Smooth muscle cell (in vitro differentiated cells): ENCODE results near the gene TEX19. TPM values are rescaled to one million over a fixed set of nuclear protein-coding genes. Genes with fewer than 3 reads are reported as not detected.

Experiments used
- DNase-seq: peaks from one replicate; lab custom pipeline; 2025; ENCODE audit not compliant: unreplicated experiment; lab: John Stamatoyannopoulos, UW
- H2AFZ ChIP-seq: fragments of 200-600 bp; sonication (generic); 2 replicates; pipeline ENCODE4 v1.6.0; 2016; ENCODE audit warnings: antibody characterized with exemption, low read depth, mild to moderate bottlenecking
- H3F3A ChIP-seq: fragments of 200-600 bp; sonication (generic); 2 replicates; pipeline ENCODE4 v1.6.0; 2017; ENCODE audit warnings: antibody characterized with exemption, low read depth
- H3K27ac ChIP-seq: fragments of 200-600 bp; sonication (generic); 2 replicates; pipeline ENCODE4 v1.5.1; 2016; ENCODE audit warnings: low read depth, mild to moderate bottlenecking
- H3K27me3 ChIP-seq: fragments of 200-600 bp; sonication (generic); 2 replicates; pipeline ENCODE4 v1.6.1; 2016; ENCODE audit warnings: low read depth, mild to moderate bottlenecking
- H3K36me3 ChIP-seq: fragments of 200-600 bp; sonication (generic); 2 replicates; pipeline ENCODE4 v1.5.1; 2016; ENCODE audit warnings: low read depth
- H3K4me1 ChIP-seq: fragments of 200-600 bp; sonication (generic); 2 replicates; pipeline ENCODE4 v1.5.1; 2016; ENCODE audit warnings: low read depth
- H3K4me2 ChIP-seq: fragments of 200-600 bp; sonication (generic); 2 replicates; pipeline ENCODE4 v1.6.0; 2016; ENCODE audit warnings: mild to moderate bottlenecking
- H3K4me3 ChIP-seq: fragments of 200-600 bp; sonication (generic); 2 replicates; pipeline ENCODE4 v1.5.1; 2016; ENCODE audit warnings: mild to moderate bottlenecking
- H3K79me2 ChIP-seq: fragments of 200-600 bp; sonication (generic); 2 replicates; pipeline ENCODE4 v1.6.0; 2016; ENCODE audit warnings: low read depth, mild to moderate bottlenecking
- H3K9ac ChIP-seq: fragments of 200-600 bp; sonication (generic); 2 replicates; pipeline ENCODE4 v1.6.0; 2016; ENCODE audit warnings: low read depth
- H3K9me3 ChIP-seq: fragments of 200-600 bp; sonication (generic); replicated peaks from 2 replicates; pipeline ENCODE4 v1.5.1; 2016; ENCODE audit warnings: low read depth
- H4K20me1 ChIP-seq: fragments of 200-600 bp; sonication (generic); 2 replicates; pipeline ENCODE4 v1.6.0; 2016; ENCODE audit warnings: low read depth
- CTCF ChIP-seq: fragments of 200-600 bp; sonication (generic); IDR thresholded peaks from 2 replicates; pipeline ENCODE4 v1.5.1; 2017; ENCODE audit warnings: borderline replicate concordance, mild to moderate bottlenecking, antibody characterized with exemption; ENCODE audit not compliant: insufficient read depth, poor library complexity, severe bottlenecking
- WGBS: methylation state at CpG from one replicate; pipeline ENCODE4 v1.1.7; 2016; ENCODE audit warnings: low lambda C conversion rate; 5-methylcytosine and 5-hydroxymethylcytosine counted together
- polyA plus RNA-seq: library from polyadenylated mRNA; unstranded; fragments of >200 nt; fragmentation: Nextera tagmentation; extraction: Ambion mirVana; gene quantifications from 2 replicates; pipeline ENCODE4 v1.2.1, GENCODE V29; 2016
- total RNA-seq: library from RNA; depleted of rRNA; stranded (reverse); fragments of >200 nt; gene quantifications from 2 replicates; pipeline ENCODE4 v1.2.3, GENCODE V29; 2014

TEX19 gene
- total and polyA plus RNA-seq, 2 experiments from 2014 or later, result not detected

- H3K36me3 ChIP-seq, result no peaks in the 10 kb centered on the region
- H3K4me2 ChIP-seq, result no peak overlapping the region
- no peaks in the 10 kb centered on the region for H3K9me3 ChIP-seq
- no peaks in the 10 kb centered on the region for H3K27me3 ChIP-seq
- H3K27ac ChIP-seq, result no peak overlapping the region
- H3K9ac ChIP-seq, result no peak overlapping the region
- H3K4me1 ChIP-seq, result peaks cover 6% of the 10 kb centered on the region
- no peak for TF ChIP-seq CTCF
- no peak overlapping the region for H2AFZ ChIP-seq
- H4K20me1 ChIP-seq, result no peaks in the 10 kb centered on the region
- WGBS, result 77% methylated on average over 22 of the region's 26 CpGs
- H3K4me3 ChIP-seq, result no peak overlapping the region
- no peaks in the 10 kb centered on the region for H3F3A ChIP-seq
- DNase-seq, result no peak
- no peaks in the 10 kb centered on the region for H3K79me2 ChIP-seq
Measured at GRCh38 chr17:82385559-82386254, 26.7 kb downstream of the TEX19 start.

GRCh38 chr17:82386255-82386831, 27.3 kb downstream of the TEX19 start:
- Histone ChIP-seq H3K4me1 (peaks cover 6% of the 10 kb centered on the region), H3F3A (no peaks in the 10 kb centered on the region), H3K9ac (no peak overlapping the region), H2AFZ (no peak overlapping the region), H3K27me3 (no peaks in the 10 kb centered on the region), H3K27ac (no peak overlapping the region), H3K9me3 (no peaks in the 10 kb centered on the region), H4K20me1 (no peaks in the 10 kb centered on the region), H3K4me2 (no peak overlapping the region), H3K36me3 (no peaks in the 10 kb centered on the region), H3K79me2 (no peaks in the 10 kb centered on the region), H3K4me3 (no peak overlapping the region)
- 82% methylated on average over 14 of the region's 17 CpGs for WGBS
- no peak for DNase-seq
- TF ChIP-seq CTCF, result no peak

- no peaks in the 10 kb centered on the region for H4K20me1 ChIP-seq
- H3F3A ChIP-seq, result no peaks in the 10 kb centered on the region
- H3K79me2 ChIP-seq, result no peaks in the 10 kb centered on the region
- no peak overlapping the region for H3K4me2 ChIP-seq
- H3K4me1 ChIP-seq, result peaks cover 6% of the 10 kb centered on the region
- no peaks in the 10 kb centered on the region for H3K9me3 ChIP-seq
- TF ChIP-seq CTCF, result no peak
- H3K4me3 ChIP-seq, result no peak overlapping the region
- 89% methylated on average over 35 of the region's 38 CpGs for WGBS
- H3K27ac ChIP-seq, result no peak overlapping the region
- no peaks in the 10 kb centered on the region for H3K36me3 ChIP-seq
- no peaks in the 10 kb centered on the region for H3K27me3 ChIP-seq
- no peak for DNase-seq
- no peak overlapping the region for H3K9ac ChIP-seq
- no peak overlapping the region for H2AFZ ChIP-seq
Measured at GRCh38 chr17:82386881-82387704, 28.0 kb downstream of the TEX19 start.
